ENCODE results near the gene HPN. TPM values are rescaled to one million over a fixed set of nuclear protein-coding genes. Genes with fewer than 3 reads are reported as not detected.

HPN gene
- total and polyA plus RNA-seq, 10 of the 15 experiments (the other 5 are each of a cell fraction or from before 2014, with no cell fraction given): 0.21 to 0.35 TPM; not detected in 8

GRCh38 chr19:35013041-35013819, 28.3 kb upstream of the HPN start (continued):
- no peak for TF ChIP-seq EP300 (IDR thresholded peaks at IDR 0.05; ENCODE audit: borderline replicate concordance in 1 of 2, control insufficient read depth in 1 of 2, low read depth in 2 of 2, low read length in 2 of 2)
- no peak for TF ChIP-seq FOXK2 (IDR thresholded peaks at IDR 0.05)
- TF ChIP-seq JUND (IDR thresholded peaks at IDR 0.05; ENCODE audit: low read depth, low read length): 0 out of 2 replicates have a peak, but pooled peaks have one; percentile 20
- no peak for TF ChIP-seq EGR1 (IDR thresholded peaks at IDR 0.05; ENCODE audit: borderline replicate concordance in 1 of 2, low read depth in 2 of 2, low read length in 2 of 2)
- TF ChIP-seq STAT3 (IDR thresholded peaks at IDR 0.05; ENCODE audit: low read depth, low read length): no peak
- TF ChIP-seq, protein P1, sequence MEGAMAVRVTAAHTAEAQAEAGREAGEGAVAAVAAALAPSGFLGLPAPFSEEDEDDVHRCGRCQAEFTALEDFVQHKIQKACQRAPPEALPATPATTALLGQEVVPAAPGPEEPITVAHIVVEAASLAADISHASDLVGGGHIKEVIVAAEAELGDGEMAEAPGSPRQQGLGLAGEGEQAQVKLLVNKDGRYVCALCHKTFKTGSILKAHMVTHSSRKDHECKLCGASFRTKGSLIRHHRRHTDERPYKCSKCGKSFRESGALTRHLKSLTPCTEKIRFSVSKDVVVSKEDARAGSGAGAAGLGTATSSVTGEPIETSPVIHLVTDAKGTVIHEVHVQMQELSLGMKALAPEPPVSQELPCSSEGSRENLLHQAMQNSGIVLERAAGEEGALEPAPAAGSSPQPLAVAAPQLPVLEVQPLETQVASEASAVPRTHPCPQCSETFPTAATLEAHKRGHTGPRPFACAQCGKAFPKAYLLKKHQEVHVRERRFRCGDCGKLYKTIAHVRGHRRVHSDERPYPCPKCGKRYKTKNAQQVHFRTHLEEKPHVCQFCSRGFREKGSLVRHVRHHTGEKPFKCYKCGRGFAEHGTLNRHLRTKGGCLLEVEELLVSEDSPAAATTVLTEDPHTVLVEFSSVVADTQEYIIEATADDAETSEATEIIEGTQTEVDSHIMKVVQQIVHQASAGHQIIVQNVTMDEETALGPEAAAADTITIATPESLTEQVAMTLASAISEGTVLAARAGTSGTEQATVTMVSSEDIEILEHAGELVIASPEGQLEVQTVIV (IDR thresholded peaks at IDR 0.05; ENCODE audit: borderline replicate concordance, partially characterized antibody): no peak
- peak; percentile 18; the same call in 1 of the 2 replicates for TF ChIP-seq EED (IDR thresholded peaks at IDR 0.05; ENCODE audit: low read depth)
- no peak for TF ChIP-seq CBX3 (IDR thresholded peaks at IDR 0.05; ENCODE audit: borderline replicate concordance, low read depth)
- TF ChIP-seq KLF5 (IDR thresholded peaks at IDR 0.05; ENCODE audit: partially characterized antibody): no peak
- TF ChIP-seq IKZF1 (conservative IDR thresholded peaks at IDR 0.05): peak; percentile 46; the same call in 1 of the 2 replicates
- no peak for TF ChIP-seq SIX5 (IDR thresholded peaks at IDR 0.05; ENCODE audit: low read depth, low read length, severe bottlenecking)
- 0 out of 2 replicates have a peak, but pooled peaks have one; percentile 15 for TF ChIP-seq LARP7 (IDR thresholded peaks at IDR 0.05)
- no peak for TF ChIP-seq TCF3 (IDR thresholded peaks at IDR 0.05; ENCODE audit: borderline replicate concordance, insufficient read depth, low read depth, low read length)
- TF ChIP-seq BMI1 (IDR thresholded peaks at IDR 0.05; ENCODE audit: borderline replicate concordance): no peak
- TF ChIP-seq BRCA1 (IDR thresholded peaks at IDR 0.05; ENCODE audit: low read depth, low read length): no peak
- TF ChIP-seq NFYA (IDR thresholded peaks at IDR 0.05; ENCODE audit: borderline replicate concordance, low read depth, low read length): no peak
- no peak for TF ChIP-seq MTA3 (IDR thresholded peaks at IDR 0.05; ENCODE audit: borderline replicate concordance, low read length)
- TF ChIP-seq ZZZ3 (IDR thresholded peaks at IDR 0.05; ENCODE audit: control insufficient read depth, insufficient read length, low read depth): no peak
- TF ChIP-seq MXI1 (IDR thresholded peaks at IDR 0.05; ENCODE audit: low read depth, low read length): no peak
- TF ChIP-seq SP1 (IDR thresholded peaks at IDR 0.05; ENCODE audit: low read depth, low read length): peak; percentile 30
- no peak for TF ChIP-seq CBFB (IDR thresholded peaks at IDR 0.05; ENCODE audit: low read depth)
- TF ChIP-seq CREM (IDR thresholded peaks at IDR 0.05; ENCODE audit: low read depth): no peak
- TF ChIP-seq POLR2AphosphoS5 (IDR thresholded peaks at IDR 0.05; ENCODE audit: low read length): no peak
- TF ChIP-seq YY1 (IDR thresholded peaks at IDR 0.05; ENCODE audit: low read depth, low read length): peak; percentile 83
- peak; percentile 54 for TF ChIP-seq RELA (IDR thresholded peaks at IDR 0.05; ENCODE audit: borderline replicate concordance, partially characterized antibody)
- no peak for TF ChIP-seq USF1 (IDR thresholded peaks at IDR 0.05; ENCODE audit: borderline replicate concordance, extremely low read length, insufficient read depth, low read depth, low read length)
- TF ChIP-seq EZH2 (IDR thresholded peaks at IDR 0.05; ENCODE audit: borderline replicate concordance, control insufficient read depth, low read depth, low read length): no peak
- TF ChIP-seq TAF1 (IDR thresholded peaks at IDR 0.05; ENCODE audit: borderline replicate concordance, low read depth, low read length): no peak
